ENCODE data around the gene CADM1.

DNA sequence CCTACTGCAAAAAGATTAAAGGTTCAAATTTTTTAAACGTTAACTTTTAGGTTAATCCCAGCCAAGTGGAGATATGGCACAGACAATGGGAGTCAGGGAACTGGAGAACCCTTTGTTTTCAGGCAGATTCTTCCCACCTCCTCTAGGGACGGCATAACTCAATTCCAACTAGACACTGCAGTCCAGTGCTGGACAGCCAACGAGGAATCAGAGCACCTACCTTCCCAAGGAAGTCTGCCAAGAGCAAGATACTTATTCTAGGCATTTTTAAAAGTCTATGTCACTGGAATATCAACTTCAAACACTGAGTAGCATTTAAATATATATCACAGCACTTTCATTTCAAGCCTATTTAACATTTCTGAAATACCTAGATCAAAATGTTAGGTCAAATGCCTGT, 7.3 kb downstream of the CADM1 start:
- TF ChIP-seq, protein P1, sequence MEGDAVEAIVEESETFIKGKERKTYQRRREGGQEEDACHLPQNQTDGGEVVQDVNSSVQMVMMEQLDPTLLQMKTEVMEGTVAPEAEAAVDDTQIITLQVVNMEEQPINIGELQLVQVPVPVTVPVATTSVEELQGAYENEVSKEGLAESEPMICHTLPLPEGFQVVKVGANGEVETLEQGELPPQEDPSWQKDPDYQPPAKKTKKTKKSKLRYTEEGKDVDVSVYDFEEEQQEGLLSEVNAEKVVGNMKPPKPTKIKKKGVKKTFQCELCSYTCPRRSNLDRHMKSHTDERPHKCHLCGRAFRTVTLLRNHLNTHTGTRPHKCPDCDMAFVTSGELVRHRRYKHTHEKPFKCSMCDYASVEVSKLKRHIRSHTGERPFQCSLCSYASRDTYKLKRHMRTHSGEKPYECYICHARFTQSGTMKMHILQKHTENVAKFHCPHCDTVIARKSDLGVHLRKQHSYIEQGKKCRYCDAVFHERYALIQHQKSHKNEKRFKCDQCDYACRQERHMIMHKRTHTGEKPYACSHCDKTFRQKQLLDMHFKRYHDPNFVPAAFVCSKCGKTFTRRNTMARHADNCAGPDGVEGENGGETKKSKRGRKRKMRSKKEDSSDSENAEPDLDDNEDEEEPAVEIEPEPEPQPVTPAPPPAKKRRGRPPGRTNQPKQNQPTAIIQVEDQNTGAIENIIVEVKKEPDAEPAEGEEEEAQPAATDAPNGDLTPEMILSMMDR (conservative IDR thresholded peaks at IDR 0.05; ENCODE audit: low read depth, low read length), result no peak
- no peak for TF ChIP-seq EZH2 (IDR thresholded peaks at IDR 0.05; ENCODE audit: borderline replicate concordance, low read depth, low read length, poor library complexity, severe bottlenecking)
